Lower lobe of right lung (tissue), 2 donors: ENCODE data around the gene PHTF2. TPM values are rescaled to one million over a fixed set of nuclear protein-coding genes. Genes with fewer than 3 reads are reported as not detected.

Experiments
- ATAC-seq, 2 donors: fragments of 200-7000 bp; cut with Tn5 transposase; one replicate each; pipeline ENCODE4 v1.9.1; 2020 to 2022; ENCODE audit warnings: mild to moderate bottlenecking in 2 of 2, moderate library complexity in 2 of 2
- DNase-seq: peaks from one replicate; pipeline ENCODE4 v3.0.0-alpha.2; 2020
- H3K27ac ChIP-seq: fragments of 200-600 bp; one replicate; pipeline ENCODE4 v1.8.0; 2022
- H3K27me3 ChIP-seq: fragments of 200-600 bp; one replicate; pipeline ENCODE4 v1.8.0; 2022; ENCODE audit warnings: low read depth
- H3K36me3 ChIP-seq: fragments of 200-600 bp; one replicate; pipeline ENCODE4 v1.8.0; 2022; ENCODE audit warnings: mild to moderate bottlenecking
- H3K4me1 ChIP-seq: fragments of 200-600 bp; one replicate; pipeline ENCODE4 v1.8.0; 2022
- H3K4me3 ChIP-seq: fragments of 200-600 bp; one replicate; pipeline ENCODE4 v1.8.0; 2022; ENCODE audit warnings: mild to moderate bottlenecking
- H3K9me3 ChIP-seq: fragments of 200-600 bp; one replicate; pipeline ENCODE4 v1.8.0; 2022
- intact Hi-C: fragments of 100-400 bp; cut with DNase I; formaldehyde crosslinking; loops from one replicate; pipeline ENCODE4 v1.11.0; 2022
- total RNA-seq: library from RNA; stranded (reverse); fragmentation: NEBNext Ultra II Directional; extraction: Animal tissue kit (Norgen Biotek cat#: 25700); gene quantifications from one replicate; pipeline ENCODE4 v1.2.1, GENCODE V29; 2021
- TF ChIP-seq, protein P1 (sequence below): fragments of 200-600 bp; IDR thresholded peaks from one replicate; pipeline ENCODE4 v1.8.0; 2022; ENCODE audit warnings: antibody characterized with exemption, mild to moderate bottlenecking
- donor health status: DM: no; HTN: yes; CAD: no; lungs with severe emphysema.

Gene PHTF2
- total RNA-seq, 1 donor from 2014 or later, result 15.2 TPM

DNA sequence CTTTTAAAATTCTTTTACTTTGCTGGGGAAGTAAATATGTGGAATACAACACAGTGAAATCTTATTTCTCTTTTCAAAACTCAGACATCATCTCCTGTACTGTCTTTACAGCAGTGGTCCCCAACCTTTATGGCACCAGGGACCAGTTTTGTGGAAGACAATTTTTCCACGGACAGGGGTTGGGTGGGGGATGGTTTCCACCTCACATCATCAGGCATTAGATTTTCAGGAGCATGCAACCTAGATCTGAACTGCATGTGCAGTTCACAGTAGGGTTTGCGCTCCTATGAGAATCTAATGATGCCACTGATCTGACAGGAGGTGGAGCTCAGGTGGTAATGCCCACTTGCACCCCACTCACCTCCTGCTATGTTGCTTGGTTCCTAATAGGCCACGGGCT lies 12.6 kb upstream of the PHTF2 start:
- Histone ChIP-seq H3K4me1 (no peaks in the 10 kb centered on the region), H3K27ac (no peak overlapping the region), H3K9me3 (no peaks in the 10 kb centered on the region), H3K27me3 (no peaks in the 10 kb centered on the region), H3K36me3 (peaks cover 10% of the 10 kb centered on the region), H3K4me3 (no peak overlapping the region)
- ATAC-seq (no peak), DNase-seq (no peak)
- TF ChIP-seq, protein P1, sequence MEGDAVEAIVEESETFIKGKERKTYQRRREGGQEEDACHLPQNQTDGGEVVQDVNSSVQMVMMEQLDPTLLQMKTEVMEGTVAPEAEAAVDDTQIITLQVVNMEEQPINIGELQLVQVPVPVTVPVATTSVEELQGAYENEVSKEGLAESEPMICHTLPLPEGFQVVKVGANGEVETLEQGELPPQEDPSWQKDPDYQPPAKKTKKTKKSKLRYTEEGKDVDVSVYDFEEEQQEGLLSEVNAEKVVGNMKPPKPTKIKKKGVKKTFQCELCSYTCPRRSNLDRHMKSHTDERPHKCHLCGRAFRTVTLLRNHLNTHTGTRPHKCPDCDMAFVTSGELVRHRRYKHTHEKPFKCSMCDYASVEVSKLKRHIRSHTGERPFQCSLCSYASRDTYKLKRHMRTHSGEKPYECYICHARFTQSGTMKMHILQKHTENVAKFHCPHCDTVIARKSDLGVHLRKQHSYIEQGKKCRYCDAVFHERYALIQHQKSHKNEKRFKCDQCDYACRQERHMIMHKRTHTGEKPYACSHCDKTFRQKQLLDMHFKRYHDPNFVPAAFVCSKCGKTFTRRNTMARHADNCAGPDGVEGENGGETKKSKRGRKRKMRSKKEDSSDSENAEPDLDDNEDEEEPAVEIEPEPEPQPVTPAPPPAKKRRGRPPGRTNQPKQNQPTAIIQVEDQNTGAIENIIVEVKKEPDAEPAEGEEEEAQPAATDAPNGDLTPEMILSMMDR, result no peak
- intact Hi-C loops, result no loop called here

DNA sequence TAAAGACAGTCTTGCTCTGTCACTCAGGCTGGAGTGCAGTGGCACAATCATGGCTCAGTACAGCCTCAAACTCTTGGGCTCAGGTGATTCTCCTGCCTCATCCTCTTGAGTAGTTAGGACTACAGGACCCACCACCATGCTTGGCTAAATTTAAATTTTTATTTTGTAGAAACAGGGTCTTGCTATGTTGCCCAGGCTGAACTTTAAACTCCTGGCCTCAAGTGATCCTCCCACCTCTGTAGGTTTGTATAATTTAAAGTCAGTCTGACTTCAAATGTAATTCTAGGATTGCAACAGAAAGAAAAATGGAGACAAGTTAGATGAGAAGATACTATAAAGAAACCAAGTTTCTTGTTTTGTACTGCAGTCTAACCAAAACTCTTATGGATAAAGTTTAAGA lies 11.8 kb upstream of the PHTF2 start:
- Histone ChIP-seq H3K27ac (no peak overlapping the region), H3K4me1 (no peaks in the 10 kb centered on the region), H3K36me3 (peaks cover 9% of the 10 kb centered on the region), H3K27me3 (no peaks in the 10 kb centered on the region), H3K9me3 (no peaks in the 10 kb centered on the region), H3K4me3 (no peak overlapping the region)
- ATAC-seq, result no peak
- TF ChIP-seq, protein P1, result no peak
- no peak for DNase-seq
- intact Hi-C loops, result no loop called here

DNA sequence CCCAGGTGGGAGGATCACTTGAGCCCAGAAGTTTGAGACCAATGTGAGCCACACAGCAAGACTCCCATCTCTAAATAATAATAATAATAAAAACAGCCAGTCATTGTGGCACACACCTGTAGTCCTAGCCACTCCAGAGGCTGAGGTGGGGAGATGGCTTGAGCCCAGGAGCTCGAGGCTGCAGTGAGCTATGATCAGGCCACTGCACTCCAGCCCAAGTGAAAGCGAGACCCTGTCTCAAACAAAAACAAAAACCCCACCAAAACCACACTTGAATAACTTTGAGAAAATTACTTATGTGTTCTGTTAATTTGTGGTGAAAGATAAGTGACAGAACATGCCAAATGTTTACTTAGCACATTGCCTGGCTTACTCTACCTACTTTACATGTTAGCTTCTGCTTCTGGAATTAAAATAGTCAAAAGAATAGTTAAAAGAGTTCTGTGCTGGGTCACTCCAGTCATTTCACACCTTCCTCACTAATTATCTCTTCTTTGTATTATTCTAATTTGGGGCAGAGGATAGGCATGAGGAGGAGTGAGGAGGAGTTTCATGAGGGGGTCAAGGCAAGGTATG lies 10.2 kb upstream of the PHTF2 start:
- no peaks in the 10 kb centered on the region for H3K9me3 ChIP-seq
- TF ChIP-seq, protein P1, result no peak
- no peak for DNase-seq
- no peak overlapping the region for H3K27ac ChIP-seq
- no peaks in the 10 kb centered on the region for H3K27me3 ChIP-seq
- ATAC-seq, result no peak
- H3K4me3 ChIP-seq, result no peak overlapping the region
- no peaks in the 10 kb centered on the region for H3K4me1 ChIP-seq
- intact Hi-C loops, result no loop called here
- no peaks in the 10 kb centered on the region for H3K36me3 ChIP-seq

DNA sequence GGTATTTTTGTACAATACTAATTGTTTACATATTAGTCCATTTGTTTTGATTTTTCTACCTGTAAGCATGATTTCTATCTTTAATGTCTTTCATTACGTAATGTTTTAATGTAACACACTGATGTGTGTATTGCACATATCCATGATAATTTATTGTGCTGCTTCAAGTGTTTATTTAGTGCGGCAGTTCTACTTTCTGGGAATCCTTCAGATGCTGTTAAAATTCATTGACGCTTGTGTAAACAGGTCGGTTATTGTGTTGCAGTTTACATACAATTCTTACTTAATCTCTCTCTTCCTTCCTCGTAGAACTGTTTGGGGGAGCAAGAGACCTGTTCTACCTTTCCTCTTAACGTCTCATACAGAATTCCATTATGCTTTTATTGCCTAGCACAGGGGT lies 7.2 kb upstream of the PHTF2 start:
- peak; percentile 68 to 80 for ATAC-seq
- no peak for DNase-seq
- intact Hi-C loops, result no loop called here
- TF ChIP-seq, protein P1, result no peak
- Histone ChIP-seq H3K27ac (no peak overlapping the region), H3K27me3 (no peaks in the 10 kb centered on the region), H3K9me3 (no peaks in the 10 kb centered on the region), H3K4me3 (no peak overlapping the region), H3K4me1 (peaks cover 9% of the 10 kb centered on the region), H3K36me3 (peaks cover 7% of the 10 kb centered on the region)

DNA sequence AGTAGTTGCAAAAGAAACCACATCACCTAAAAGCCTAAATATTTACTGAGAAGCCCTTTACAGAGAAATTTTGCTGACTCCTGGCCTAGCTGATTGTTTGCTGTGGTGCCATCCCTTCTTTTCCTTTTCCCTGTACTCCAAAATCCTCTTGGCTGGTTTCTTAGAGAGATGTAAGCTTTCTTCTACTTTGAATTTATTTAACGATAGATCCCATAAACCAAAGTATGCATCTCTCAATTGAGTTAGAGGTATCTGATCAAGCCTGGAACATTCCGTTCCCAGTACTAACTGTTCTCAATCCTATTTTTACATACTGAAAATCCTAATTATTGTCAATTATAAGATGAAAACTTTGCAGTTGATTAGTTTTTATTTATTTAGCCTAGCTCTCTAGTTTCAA lies 6.6 kb upstream of the PHTF2 start:
- H3K27ac ChIP-seq, result no peak overlapping the region
- no peaks in the 10 kb centered on the region for H3K9me3 ChIP-seq
- peaks cover 7% of the 10 kb centered on the region for H3K36me3 ChIP-seq
- DNase-seq (no peak), ATAC-seq (no peak)
- no peak overlapping the region for H3K4me3 ChIP-seq
- no peaks in the 10 kb centered on the region for H3K27me3 ChIP-seq
- intact Hi-C loops, result no loop called here
- H3K4me1 ChIP-seq, result peaks cover 15% of the 10 kb centered on the region
- TF ChIP-seq, protein P1, result no peak

DNA sequence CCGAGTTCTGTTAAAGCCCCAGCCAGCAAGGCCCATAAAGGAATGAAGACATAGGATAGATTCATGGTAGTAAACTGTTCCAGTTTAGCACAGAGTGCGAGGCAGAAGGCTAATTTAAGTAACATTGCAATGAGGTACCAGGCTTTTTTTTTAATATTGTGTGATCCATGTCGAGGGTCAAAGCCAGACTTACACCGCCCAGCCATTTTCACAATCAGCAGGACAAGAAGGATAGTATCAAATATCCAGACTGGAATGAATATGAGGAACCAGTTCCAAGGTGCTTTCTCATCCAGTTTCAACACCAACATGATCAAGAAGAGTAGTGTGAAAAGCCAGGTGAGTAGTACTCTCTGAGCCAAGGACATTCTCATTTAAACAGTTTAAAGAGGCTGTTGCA lies 4.6 kb upstream of the PHTF2 start:
- Histone ChIP-seq H3K27me3 (no peaks in the 10 kb centered on the region), H3K4me1 (peaks cover 20% of the 10 kb centered on the region), H3K4me3 (no peak overlapping the region), H3K36me3 (peaks cover 7% of the 10 kb centered on the region), H3K27ac (no peak overlapping the region), H3K9me3 (no peaks in the 10 kb centered on the region)
- ATAC-seq (no peak), DNase-seq (no peak)
- TF ChIP-seq, protein P1, result no peak
- intact Hi-C loops, result no loop called here
